WTC11 (cell line): ENCODE data around the gene LBX2. TPM values are rescaled to one million over a fixed set of nuclear protein-coding genes. Genes with fewer than 3 reads are reported as not detected.
A peak's percentile ranks its signal among the peaks of the same experiment; 100 is the strongest.

Experiments
- ATAC-seq: fragments of 200-7000 bp; cut with Tn5 transposase; 2 replicates; pipeline ENCODE4 v1.10.0; 2021; ENCODE audit warnings: mild to moderate bottlenecking, moderate library complexity
- CTCF ChIA-PET: fragments of 300-600 bp; sonication (Branson Sonifier 250); formaldehyde crosslinking; loops from one replicate; lab custom pipeline; 2021; ENCODE audit warnings: antibody characterized with exemption; lab: Charles Lee
- POLR2A ChIA-PET: fragments of 350-600 bp; sonication (Branson Sonifier 250); formaldehyde crosslinking; loops from one replicate; lab custom pipeline; 2021; ENCODE audit warnings: antibody characterized with exemption; lab: Charles Lee
- DNase-seq: peaks from one replicate; pipeline ENCODE4 v3.0.0; 2021; ENCODE audit warnings: low spot score
- H3K27ac Mint-ChIP-seq: 2 replicates; pipeline ENCODE4 v1.8.0; 2021; ENCODE audit warnings: mixed read lengths
- H3K27me3 Mint-ChIP-seq: 2 replicates; pipeline ENCODE4 v1.8.0; 2021; ENCODE audit warnings: low read depth, mild to moderate bottlenecking, moderate library complexity, mixed read lengths
- H3K36me3 Mint-ChIP-seq: 2 replicates; pipeline ENCODE4 v1.8.0; 2021; ENCODE audit warnings: mixed read lengths
- H3K4me1 Mint-ChIP-seq: 2 replicates; pipeline ENCODE4 v1.8.0; 2022; ENCODE audit warnings: mixed read lengths
- H3K4me3 Mint-ChIP-seq: 2 replicates; pipeline ENCODE4 v1.8.0; 2021; ENCODE audit warnings: mild to moderate bottlenecking, moderate library complexity, mixed read lengths
- H3K9me3 Mint-ChIP-seq: 2 replicates; pipeline ENCODE4 v1.8.0; 2021; ENCODE audit warnings: mixed read lengths
- CREM ChIP-seq: sonication (generic); formaldehyde crosslinking; IDR thresholded peaks from 2 replicates; pipeline ENCODE4 v1.8.1; 2022; ENCODE audit warnings: mild to moderate bottlenecking, missing genetic modification reagents, moderate library complexity
- ELF4 ChIP-seq: sonication (generic); formaldehyde crosslinking; IDR thresholded peaks from 2 replicates; pipeline ENCODE4 v1.8.1; 2022; ENCODE audit warnings: low read depth, mild to moderate bottlenecking, moderate library complexity, missing genetic modification reagents
- ETV6 ChIP-seq: sonication (generic); formaldehyde crosslinking; IDR thresholded peaks from 2 replicates; pipeline ENCODE4 v1.8.1; 2022; ENCODE audit warnings: mild to moderate bottlenecking, missing genetic modification reagents
- FOXK1 ChIP-seq: sonication (generic); formaldehyde crosslinking; IDR thresholded peaks from 2 replicates; pipeline ENCODE4 v1.8.0; 2022; ENCODE audit warnings: mild to moderate bottlenecking, moderate library complexity, missing genetic modification reagents
- MXD4 ChIP-seq: fragments of 250-450 bp; sonication (Bioruptor Pico); IDR thresholded peaks from 2 replicates; pipeline ENCODE4 v1.8.0; 2021; ENCODE audit warnings: mild to moderate bottlenecking, moderate library complexity, borderline replicate concordance
- SMAD3 ChIP-seq: sonication (generic); formaldehyde crosslinking; IDR thresholded peaks from 2 replicates; pipeline ENCODE4 v1.8.0; 2022; ENCODE audit warnings: missing genetic modification reagents, mild to moderate bottlenecking, borderline replicate concordance
- TP53 ChIP-seq: sonication (generic); formaldehyde crosslinking; IDR thresholded peaks from 2 replicates; pipeline ENCODE4 v1.8.1; 2023; ENCODE audit warnings: mild to moderate bottlenecking, missing genetic modification reagents
- ZNF138 ChIP-seq: sonication (generic); formaldehyde crosslinking; conservative IDR thresholded peaks from 2 replicates; pipeline ENCODE4 v1.8.1; 2022; ENCODE audit warnings: mild to moderate bottlenecking, moderate library complexity, missing genetic modification reagents
- total RNA-seq: library from RNA; stranded (reverse); gene quantifications from 3 replicates; pipeline ENCODE4 v1.2.3, GENCODE V29; 2021
- TF ChIP-seq, protein P1 (sequence below): sonication (generic); formaldehyde crosslinking; IDR thresholded peaks from 2 replicates; pipeline ENCODE4 v1.8.1; 2022; ENCODE audit warnings: low read depth, mild to moderate bottlenecking, moderate library complexity, missing genetic modification reagents, borderline replicate concordance
- TF ChIP-seq, protein P2 (sequence below): sonication (generic); formaldehyde crosslinking; IDR thresholded peaks from 2 replicates; pipeline ENCODE4 v1.8.1; 2022; ENCODE audit warnings: low read depth, missing genetic modification reagents, borderline replicate concordance
- TF ChIP-seq, protein P3 (sequence below): fragments of 250-450 bp; sonication (Bioruptor Pico); IDR thresholded peaks from 2 replicates; pipeline ENCODE4 v1.8.0; 2021; ENCODE audit warnings: mild to moderate bottlenecking
- TF ChIP-seq, protein P4 (sequence below): sonication (generic); formaldehyde crosslinking; IDR thresholded peaks from 2 replicates; pipeline ENCODE4 v1.8.0; 2022; ENCODE audit warnings: missing genetic modification reagents
- TF ChIP-seq, protein P5 (sequence below): sonication (generic); formaldehyde crosslinking; IDR thresholded peaks from 2 replicates; pipeline ENCODE4 v1.8.1; 2023; ENCODE audit warnings: mild to moderate bottlenecking, missing genetic modification reagents
- TF ChIP-seq, protein P6 (sequence below): sonication (generic); formaldehyde crosslinking; IDR thresholded peaks from 2 replicates; pipeline ENCODE4 v1.8.1; 2023; ENCODE audit warnings: mild to moderate bottlenecking, moderate library complexity, missing genetic modification reagents
- TF ChIP-seq, protein P7 (sequence below): sonication (generic); formaldehyde crosslinking; IDR thresholded peaks from 2 replicates; pipeline ENCODE4 v1.8.0; 2022; ENCODE audit warnings: mild to moderate bottlenecking, missing genetic modification reagents

LBX2 gene
- total RNA-seq, 1 experiment from 2014 or later = 1.0 TPM

DNA sequence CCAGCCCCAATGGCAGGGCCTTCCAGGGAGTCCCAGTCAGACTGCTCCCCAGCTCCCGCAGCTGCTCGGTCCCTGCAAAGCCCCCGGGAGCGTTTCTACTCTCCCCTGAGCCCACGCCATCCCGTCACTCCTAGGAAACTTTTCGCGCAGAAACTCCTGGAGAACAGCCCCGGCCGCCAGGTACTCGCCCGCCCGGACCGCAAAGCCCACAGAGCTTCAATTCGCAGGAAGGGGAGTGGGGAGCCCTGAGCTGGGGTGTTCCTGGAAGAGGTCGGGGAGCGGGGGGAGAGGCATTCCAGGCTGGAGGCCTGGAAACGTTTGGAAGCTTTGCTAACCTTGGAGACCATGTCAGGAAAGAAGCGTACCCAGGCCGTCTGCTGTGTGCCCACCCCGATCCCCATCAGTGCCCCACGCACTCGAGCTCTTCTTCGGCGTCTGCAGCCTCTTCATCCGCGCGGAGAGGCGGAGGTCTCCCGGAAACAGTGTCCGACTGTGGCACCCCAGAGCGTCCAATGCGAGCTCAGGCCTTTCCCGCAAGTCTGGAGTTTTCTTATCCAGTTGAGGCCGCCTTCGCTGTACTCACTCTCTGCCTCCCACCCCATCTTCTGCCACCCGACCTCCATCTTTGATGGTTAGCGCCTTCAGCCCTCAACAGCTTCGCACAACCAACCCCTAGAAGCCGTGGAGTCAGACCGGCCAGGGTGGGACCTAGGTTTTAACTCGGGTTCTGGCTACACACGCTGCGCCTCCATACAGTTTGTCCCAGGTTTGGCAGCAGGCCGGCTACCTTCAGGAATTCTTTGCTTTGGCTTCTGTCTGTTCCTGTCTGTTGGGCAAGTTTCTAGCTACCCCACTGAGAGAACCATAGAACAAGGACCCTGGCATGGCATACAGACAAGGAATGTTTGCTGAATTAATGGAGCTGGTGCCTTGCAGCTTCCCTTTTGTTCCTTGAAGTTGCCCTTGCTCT lies 4.4 kb upstream of the LBX2 start:
- no peak for DNase-seq
- peaks cover 55% of the 10 kb centered on the region for H3K4me1 Mint-ChIP-seq

DNA sequence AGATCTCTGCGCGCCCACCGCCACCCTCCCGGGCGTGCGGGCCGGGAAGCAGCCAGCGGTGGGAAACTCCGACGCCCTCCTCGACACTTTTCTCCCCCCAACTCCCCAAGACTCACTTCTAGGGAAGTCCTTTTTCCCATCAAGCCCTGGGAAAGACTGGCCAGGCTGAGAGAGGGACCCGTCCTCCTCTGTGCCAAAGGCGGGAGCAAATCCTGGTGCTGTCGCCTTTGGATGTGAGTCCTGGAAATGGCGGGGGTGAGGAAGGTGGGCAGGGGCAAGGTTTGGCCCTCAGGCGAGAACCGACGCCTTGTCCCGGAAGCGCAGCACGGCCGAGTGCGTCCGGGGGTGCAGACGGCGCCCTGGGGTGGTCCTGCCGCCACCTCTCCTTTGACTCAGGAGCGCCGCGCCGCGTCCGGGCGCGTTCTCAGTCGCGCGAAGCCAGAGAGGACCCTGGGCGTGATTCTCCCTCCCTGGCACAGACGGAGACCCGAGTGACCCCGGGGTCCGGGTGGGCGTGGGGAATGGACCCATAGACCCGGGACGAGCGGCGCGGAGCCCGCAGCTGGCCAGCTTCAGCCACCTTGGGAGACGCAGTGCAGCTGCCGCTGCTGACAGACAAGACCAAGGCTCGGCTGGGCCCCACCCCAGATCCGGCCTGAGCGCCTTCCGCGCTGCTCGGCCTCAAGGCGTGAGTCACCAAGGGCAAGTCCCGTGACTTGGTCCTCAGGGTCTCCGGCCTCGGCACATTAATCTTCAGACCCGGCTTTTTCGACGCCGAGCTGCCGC lies 3.5 kb upstream of the LBX2 start:
- ATAC-seq (peak; percentile 4), DNase-seq (peak; percentile 63)
- Mint-ChIP-seq H3K27me3 (peaks cover 92% of the 10 kb centered on the region), H3K4me1 (peaks cover 54% of the 10 kb centered on the region), H3K27ac (no peak overlapping the region), H3K36me3 (peaks cover 22% of the 10 kb centered on the region), H3K4me3 (peak overlapping the region; percentile 81), H3K9me3 (no peaks in the 10 kb centered on the region)
- CTCF ChIA-PET = interaction anchor here (1.0 to 6.0 kb wide), 6 partner anchors 14 to 84 kb away, joined by 3 to 43 read pairs (median 4); partner anchors contain the start of genes CCDC142 and TTC31
- POLR2A ChIA-PET = interaction anchor here (0.7 to 1.8 kb wide), 5 partner anchors 20 to 63 kb away, joined by 3 to 13 read pairs (median 4); partner anchors contain the start of genes CCDC142, TTC31 and WBP1
- peak; percentile 62; the same call in 1 of the 2 replicates for TF ChIP-seq SMAD3 (CRISPR knock-in tag)
- TF ChIP-seq MXD4 (CRISPR knock-in tag) = no peak
- TF ChIP-seq ETV6 (CRISPR knock-in tag) = peak; percentile 49; the same call in 1 of the 2 replicates
- TF ChIP-seq, protein P1, sequence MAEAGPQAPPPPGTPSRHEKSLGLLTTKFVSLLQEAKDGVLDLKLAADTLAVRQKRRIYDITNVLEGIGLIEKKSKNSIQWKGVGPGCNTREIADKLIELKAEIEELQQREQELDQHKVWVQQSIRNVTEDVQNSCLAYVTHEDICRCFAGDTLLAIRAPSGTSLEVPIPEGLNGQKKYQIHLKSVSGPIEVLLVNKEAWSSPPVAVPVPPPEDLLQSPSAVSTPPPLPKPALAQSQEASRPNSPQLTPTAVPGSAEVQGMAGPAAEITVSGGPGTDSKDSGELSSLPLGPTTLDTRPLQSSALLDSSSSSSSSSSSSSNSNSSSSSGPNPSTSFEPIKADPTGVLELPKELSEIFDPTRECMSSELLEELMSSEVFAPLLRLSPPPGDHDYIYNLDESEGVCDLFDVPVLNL (CRISPR knock-in tag) = 0 out of 2 replicates have a peak, but pooled peaks have one; percentile 41
- TF ChIP-seq, protein P2, sequence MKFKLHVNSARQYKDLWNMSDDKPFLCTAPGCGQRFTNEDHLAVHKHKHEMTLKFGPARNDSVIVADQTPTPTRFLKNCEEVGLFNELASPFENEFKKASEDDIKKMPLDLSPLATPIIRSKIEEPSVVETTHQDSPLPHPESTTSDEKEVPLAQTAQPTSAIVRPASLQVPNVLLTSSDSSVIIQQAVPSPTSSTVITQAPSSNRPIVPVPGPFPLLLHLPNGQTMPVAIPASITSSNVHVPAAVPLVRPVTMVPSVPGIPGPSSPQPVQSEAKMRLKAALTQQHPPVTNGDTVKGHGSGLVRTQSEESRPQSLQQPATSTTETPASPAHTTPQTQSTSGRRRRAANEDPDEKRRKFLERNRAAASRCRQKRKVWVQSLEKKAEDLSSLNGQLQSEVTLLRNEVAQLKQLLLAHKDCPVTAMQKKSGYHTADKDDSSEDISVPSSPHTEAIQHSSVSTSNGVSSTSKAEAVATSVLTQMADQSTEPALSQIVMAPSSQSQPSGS (CRISPR knock-in tag) = no peak
- TF ChIP-seq, protein P3, sequence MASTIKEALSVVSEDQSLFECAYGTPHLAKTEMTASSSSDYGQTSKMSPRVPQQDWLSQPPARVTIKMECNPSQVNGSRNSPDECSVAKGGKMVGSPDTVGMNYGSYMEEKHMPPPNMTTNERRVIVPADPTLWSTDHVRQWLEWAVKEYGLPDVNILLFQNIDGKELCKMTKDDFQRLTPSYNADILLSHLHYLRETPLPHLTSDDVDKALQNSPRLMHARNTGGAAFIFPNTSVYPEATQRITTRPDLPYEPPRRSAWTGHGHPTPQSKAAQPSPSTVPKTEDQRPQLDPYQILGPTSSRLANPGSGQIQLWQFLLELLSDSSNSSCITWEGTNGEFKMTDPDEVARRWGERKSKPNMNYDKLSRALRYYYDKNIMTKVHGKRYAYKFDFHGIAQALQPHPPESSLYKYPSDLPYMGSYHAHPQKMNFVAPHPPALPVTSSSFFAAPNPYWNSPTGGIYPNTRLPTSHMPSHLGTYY (CRISPR knock-in tag) = no peak
- no peak for TF ChIP-seq CREM (CRISPR knock-in tag)
- peak; percentile 57; the same call in 1 of the 2 replicates for TF ChIP-seq FOXK1
- no peak for TF ChIP-seq ELF4
- TF ChIP-seq, protein P4, sequence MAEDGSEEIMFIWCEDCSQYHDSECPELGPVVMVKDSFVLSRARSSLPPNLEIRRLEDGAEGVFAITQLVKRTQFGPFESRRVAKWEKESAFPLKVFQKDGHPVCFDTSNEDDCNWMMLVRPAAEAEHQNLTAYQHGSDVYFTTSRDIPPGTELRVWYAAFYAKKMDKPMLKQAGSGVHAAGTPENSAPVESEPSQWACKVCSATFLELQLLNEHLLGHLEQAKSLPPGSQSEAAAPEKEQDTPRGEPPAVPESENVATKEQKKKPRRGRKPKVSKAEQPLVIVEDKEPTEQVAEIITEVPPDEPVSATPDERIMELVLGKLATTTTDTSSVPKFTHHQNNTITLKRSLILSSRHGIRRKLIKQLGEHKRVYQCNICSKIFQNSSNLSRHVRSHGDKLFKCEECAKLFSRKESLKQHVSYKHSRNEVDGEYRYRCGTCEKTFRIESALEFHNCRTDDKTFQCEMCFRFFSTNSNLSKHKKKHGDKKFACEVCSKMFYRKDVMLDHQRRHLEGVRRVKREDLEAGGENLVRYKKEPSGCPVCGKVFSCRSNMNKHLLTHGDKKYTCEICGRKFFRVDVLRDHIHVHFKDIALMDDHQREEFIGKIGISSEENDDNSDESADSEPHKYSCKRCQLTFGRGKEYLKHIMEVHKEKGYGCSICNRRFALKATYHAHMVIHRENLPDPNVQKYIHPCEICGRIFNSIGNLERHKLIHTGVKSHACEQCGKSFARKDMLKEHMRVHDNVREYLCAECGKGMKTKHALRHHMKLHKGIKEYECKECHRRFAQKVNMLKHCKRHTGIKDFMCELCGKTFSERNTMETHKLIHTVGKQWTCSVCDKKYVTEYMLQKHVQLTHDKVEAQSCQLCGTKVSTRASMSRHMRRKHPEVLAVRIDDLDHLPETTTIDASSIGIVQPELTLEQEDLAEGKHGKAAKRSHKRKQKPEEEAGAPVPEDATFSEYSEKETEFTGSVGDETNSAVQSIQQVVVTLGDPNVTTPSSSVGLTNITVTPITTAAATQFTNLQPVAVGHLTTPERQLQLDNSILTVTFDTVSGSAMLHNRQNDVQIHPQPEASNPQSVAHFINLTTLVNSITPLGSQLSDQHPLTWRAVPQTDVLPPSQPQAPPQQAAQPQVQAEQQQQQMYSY (CRISPR knock-in tag) = peak; percentile 35
- no peak for TF ChIP-seq TP53
- TF ChIP-seq ZNF138 (CRISPR knock-in tag) = no peak
- TF ChIP-seq, protein P5, sequence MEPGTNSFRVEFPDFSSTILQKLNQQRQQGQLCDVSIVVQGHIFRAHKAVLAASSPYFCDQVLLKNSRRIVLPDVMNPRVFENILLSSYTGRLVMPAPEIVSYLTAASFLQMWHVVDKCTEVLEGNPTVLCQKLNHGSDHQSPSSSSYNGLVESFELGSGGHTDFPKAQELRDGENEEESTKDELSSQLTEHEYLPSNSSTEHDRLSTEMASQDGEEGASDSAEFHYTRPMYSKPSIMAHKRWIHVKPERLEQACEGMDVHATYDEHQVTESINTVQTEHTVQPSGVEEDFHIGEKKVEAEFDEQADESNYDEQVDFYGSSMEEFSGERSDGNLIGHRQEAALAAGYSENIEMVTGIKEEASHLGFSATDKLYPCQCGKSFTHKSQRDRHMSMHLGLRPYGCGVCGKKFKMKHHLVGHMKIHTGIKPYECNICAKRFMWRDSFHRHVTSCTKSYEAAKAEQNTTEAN (CRISPR knock-in tag) = 0 out of 2 replicates have a peak, but pooled peaks have one; percentile 24

More for the DNA sequence above, 4.4 kb upstream of the LBX2 start:
- ChIA-PET CTCF (interaction anchor here (1.0 to 6.0 kb wide), 7 partner anchors 10 to 84 kb away, joined by 3 to 43 read pairs (median 4); partner anchors contain the start of genes CCDC142, TLX2 and TTC31), POLR2A (interaction anchor here (1.0 to 1.8 kb wide), 5 partner anchors 21 to 64 kb away, joined by 3 to 13 read pairs (median 4); partner anchors contain the start of genes AUP1, CCDC142, HTRA2 and TTC31)
- H3K27ac Mint-ChIP-seq = no peak overlapping the region
- ATAC-seq = no peak
- H3K36me3 Mint-ChIP-seq = peaks cover 22% of the 10 kb centered on the region
- H3K9me3 Mint-ChIP-seq = no peaks in the 10 kb centered on the region
- TF ChIP-seq, protein P6, sequence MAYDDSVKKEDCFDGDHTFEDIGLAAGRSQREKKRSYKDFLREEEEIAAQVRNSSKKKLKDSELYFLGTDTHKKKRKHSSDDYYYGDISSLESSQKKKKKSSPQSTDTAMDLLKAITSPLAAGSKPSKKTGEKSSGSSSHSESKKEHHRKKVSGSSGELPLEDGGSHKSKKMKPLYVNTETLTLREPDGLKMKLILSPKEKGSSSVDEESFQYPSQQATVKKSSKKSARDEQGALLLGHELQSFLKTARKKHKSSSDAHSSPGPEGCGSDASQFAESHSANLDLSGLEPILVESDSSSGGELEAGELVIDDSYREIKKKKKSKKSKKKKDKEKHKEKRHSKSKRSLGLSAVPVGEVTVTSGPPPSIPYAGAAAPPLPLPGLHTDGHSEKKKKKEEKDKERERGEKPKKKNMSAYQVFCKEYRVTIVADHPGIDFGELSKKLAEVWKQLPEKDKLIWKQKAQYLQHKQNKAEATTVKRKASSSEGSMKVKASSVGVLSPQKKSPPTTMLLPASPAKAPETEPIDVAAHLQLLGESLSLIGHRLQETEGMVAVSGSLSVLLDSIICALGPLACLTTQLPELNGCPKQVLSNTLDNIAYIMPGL (CRISPR knock-in tag) = peak; percentile 16; the same call in 1 of the 2 replicates
- TF ChIP-seq, protein P7, sequence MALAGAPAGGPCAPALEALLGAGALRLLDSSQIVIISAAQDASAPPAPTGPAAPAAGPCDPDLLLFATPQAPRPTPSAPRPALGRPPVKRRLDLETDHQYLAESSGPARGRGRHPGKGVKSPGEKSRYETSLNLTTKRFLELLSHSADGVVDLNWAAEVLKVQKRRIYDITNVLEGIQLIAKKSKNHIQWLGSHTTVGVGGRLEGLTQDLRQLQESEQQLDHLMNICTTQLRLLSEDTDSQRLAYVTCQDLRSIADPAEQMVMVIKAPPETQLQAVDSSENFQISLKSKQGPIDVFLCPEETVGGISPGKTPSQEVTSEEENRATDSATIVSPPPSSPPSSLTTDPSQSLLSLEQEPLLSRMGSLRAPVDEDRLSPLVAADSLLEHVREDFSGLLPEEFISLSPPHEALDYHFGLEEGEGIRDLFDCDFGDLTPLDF (CRISPR knock-in tag) = no peak
- H3K27me3 Mint-ChIP-seq = peaks cover 92% of the 10 kb centered on the region
- H3K4me3 Mint-ChIP-seq = peak overlapping the region; percentile 81
